Astrocyte (in vitro differentiated cells and primary cell): ENCODE results near the gene MYO5B. TPM values are rescaled to one million over a fixed set of nuclear protein-coding genes. Genes with fewer than 3 reads are reported as not detected.

Experiments
- DNase-seq: peaks from one replicate; pipeline ENCODE4 v3.0.0-alpha.2; 2010; ENCODE audit warnings: low read depth
- FAIRE-seq: peaks from 2 replicates; lab custom pipeline; 2011; peaks lifted over from hg19 to GRCh38; lab: Jason Lieb, UNC
- H2AFZ ChIP-seq: 2 replicates; pipeline ENCODE4 v1.6.0; 2012; ENCODE audit warnings: low read depth, low read length, inconsistent platforms
- H3K27ac ChIP-seq: 2 replicates; pipeline ENCODE4 v1.5.1; 2011; ENCODE audit warnings: low read depth, low read length, inconsistent platforms
- H3K27me3 ChIP-seq: 2 replicates; pipeline ENCODE4 v1.6.0; 2011; ENCODE audit warnings: low read length, inconsistent platforms; ENCODE audit not compliant: insufficient read depth
- H3K36me3 ChIP-seq: 2 replicates; pipeline ENCODE4 v1.5.1; 2011; ENCODE audit warnings: low read length, inconsistent platforms; ENCODE audit not compliant: insufficient read depth
- H3K4me1 ChIP-seq: 2 replicates; pipeline ENCODE4 v1.5.1; 2011; ENCODE audit warnings: low read length, inconsistent platforms; ENCODE audit not compliant: insufficient read depth
- H3K4me2 ChIP-seq: 2 replicates; pipeline ENCODE4 v1.6.0; 2012; ENCODE audit warnings: low read length, inconsistent platforms
- H3K4me3 ChIP-seq: 2 replicates; pipeline ENCODE4 v1.5.1; 2011; ENCODE audit warnings: low read depth, mild to moderate bottlenecking, low read length, inconsistent platforms; ENCODE audit not compliant: insufficient read depth
- H3K79me2 ChIP-seq: 2 replicates; pipeline ENCODE4 v1.6.0; 2012; ENCODE audit warnings: mild to moderate bottlenecking, low read length, inconsistent platforms; ENCODE audit not compliant: insufficient read depth
- H3K9ac ChIP-seq: 2 replicates; pipeline ENCODE4 v1.6.0; 2012; ENCODE audit warnings: mild to moderate bottlenecking, low read length, inconsistent platforms
- H3K9me3 ChIP-seq: 2 replicates; pipeline ENCODE4 v1.5.1; 2012; ENCODE audit warnings: low read depth, mild to moderate bottlenecking, low read length, inconsistent platforms; ENCODE audit not compliant: insufficient read depth
- H4K20me1 ChIP-seq: 2 replicates; pipeline ENCODE4 v1.6.0; 2012; ENCODE audit warnings: low read length, inconsistent platforms; ENCODE audit not compliant: insufficient read depth
- H3K27ac Mint-ChIP-seq: one replicate; pipeline ENCODE4 v1.8.0; 2021; ENCODE audit warnings: mild to moderate bottlenecking, mixed read lengths; ENCODE audit not compliant: unreplicated experiment
- H3K27me3 Mint-ChIP-seq: one replicate; pipeline ENCODE4 v1.8.0; 2021; ENCODE audit warnings: low read depth, mixed read lengths; ENCODE audit not compliant: unreplicated experiment
- H3K36me3 Mint-ChIP-seq: one replicate; pipeline ENCODE4 v1.8.0; 2021; ENCODE audit warnings: low read depth, mixed read lengths; ENCODE audit not compliant: unreplicated experiment
- H3K4me1 Mint-ChIP-seq: one replicate; pipeline ENCODE4 v1.8.0; 2021; ENCODE audit warnings: low read depth, mixed read lengths; ENCODE audit not compliant: unreplicated experiment
- H3K4me3 Mint-ChIP-seq: one replicate; pipeline ENCODE4 v1.8.0; 2021; ENCODE audit warnings: mild to moderate bottlenecking, moderate library complexity, mixed read lengths; ENCODE audit not compliant: unreplicated experiment
- H3K9me3 Mint-ChIP-seq: one replicate; pipeline ENCODE4 v1.8.0; 2021; ENCODE audit warnings: mild to moderate bottlenecking, mixed read lengths; ENCODE audit not compliant: unreplicated experiment
- CTCF ChIP-seq: IDR thresholded peaks from 2 replicates; pipeline ENCODE4 v1.5.1; 2011; ENCODE audit warnings: low read depth, mild to moderate bottlenecking, inconsistent platforms, low read length, moderate library complexity; ENCODE audit not compliant: insufficient read depth
- EZH2 ChIP-seq: IDR thresholded peaks from 2 replicates; pipeline ENCODE4 v1.6.1; 2012; ENCODE audit warnings: mild to moderate bottlenecking, low read length, inconsistent platforms; ENCODE audit not compliant: insufficient read depth
- total RNA-seq: library from RNA; stranded (reverse); gene quantifications from 2 replicates; pipeline ENCODE4 v1.2.1, GENCODE V29; 2021

MYO5B gene
- total RNA-seq, 1 donor from 2014 or later, result 8.3 TPM

- no peak for DNase-seq
- no peaks in the 10 kb centered on the region for H3K9me3 ChIP-seq
- FAIRE-seq, result no peak
- no peak for TF ChIP-seq EZH2
- no peak for TF ChIP-seq CTCF
- Mint-ChIP-seq H3K9me3 (peaks cover 2% of the 10 kb centered on the region), H3K36me3 (no peaks in the 10 kb centered on the region), H3K4me3 (no peak overlapping the region), H3K27me3 (peaks cover 6% of the 10 kb centered on the region), H3K4me1 (peaks cover 7% of the 10 kb centered on the region), H3K27ac (no peak overlapping the region)
- H3K4me2 ChIP-seq, result no peak overlapping the region
- H3K36me3 ChIP-seq, result no peaks in the 10 kb centered on the region
- H3K27ac ChIP-seq, result no peak overlapping the region
- H4K20me1 ChIP-seq, result no peaks in the 10 kb centered on the region
- no peak overlapping the region for H3K9ac ChIP-seq
- H3K4me1 ChIP-seq, result peaks cover 7% of the 10 kb centered on the region
- H2AFZ ChIP-seq, result no peak overlapping the region
- peaks cover 31% of the 10 kb centered on the region for H3K27me3 ChIP-seq
- no peak overlapping the region for H3K4me3 ChIP-seq
- no peaks in the 10 kb centered on the region for H3K79me2 ChIP-seq
These were observed 15.5 kb downstream of the MYO5B start for GRCh38 chr18:50179465-50179864.

- no peak for FAIRE-seq
- peaks cover 31% of the 10 kb centered on the region for H3K27me3 ChIP-seq
- H3K36me3 ChIP-seq, result no peaks in the 10 kb centered on the region
- peaks cover 6% of the 10 kb centered on the region for H3K27me3 Mint-ChIP-seq
- H3K4me1 ChIP-seq, result no peaks in the 10 kb centered on the region
- no peak overlapping the region for H3K27ac Mint-ChIP-seq
- peaks cover 6% of the 10 kb centered on the region for H3K9me3 Mint-ChIP-seq
- H3K36me3 Mint-ChIP-seq, result no peaks in the 10 kb centered on the region
- no peak overlapping the region for H3K9ac ChIP-seq
- no peak overlapping the region for H2AFZ ChIP-seq
- DNase-seq, result no peak
- H3K27ac ChIP-seq, result no peak overlapping the region
- TF ChIP-seq CTCF, result no peak
- TF ChIP-seq EZH2, result no peak
- H3K79me2 ChIP-seq, result no peaks in the 10 kb centered on the region
- no peak overlapping the region for H3K4me2 ChIP-seq
- no peak overlapping the region for H3K4me3 ChIP-seq
- H3K4me3 Mint-ChIP-seq, result no peak overlapping the region
- H3K4me1 Mint-ChIP-seq, result peaks cover 3% of the 10 kb centered on the region
- no peaks in the 10 kb centered on the region for H3K9me3 ChIP-seq
- no peaks in the 10 kb centered on the region for H4K20me1 ChIP-seq
These were observed 17.5 kb downstream of the MYO5B start for GRCh38 chr18:50177294-50177992.

GRCh38 chr18:50172367-50172766, 22.6 kb downstream of the MYO5B start:
- Histone ChIP-seq H2AFZ (no peak overlapping the region), H3K27me3 (peaks cover 14% of the 10 kb centered on the region), H3K4me2 (no peak overlapping the region), H3K79me2 (no peaks in the 10 kb centered on the region), H3K4me3 (no peak overlapping the region), H3K4me1 (no peaks in the 10 kb centered on the region), H3K27ac (no peak overlapping the region), H4K20me1 (no peaks in the 10 kb centered on the region), H3K9me3 (no peaks in the 10 kb centered on the region), H3K9ac (no peak overlapping the region), H3K36me3 (no peaks in the 10 kb centered on the region)
- no peaks in the 10 kb centered on the region for H3K36me3 Mint-ChIP-seq
- FAIRE-seq (no peak), DNase-seq (no peak)
- no peak overlapping the region for H3K27ac Mint-ChIP-seq
- H3K9me3 Mint-ChIP-seq, result peaks cover 5% of the 10 kb centered on the region
- H3K4me1 Mint-ChIP-seq, result no peaks in the 10 kb centered on the region
- TF ChIP-seq CTCF, result no peak
- peaks cover 5% of the 10 kb centered on the region for H3K27me3 Mint-ChIP-seq
- H3K4me3 Mint-ChIP-seq, result no peak overlapping the region
